GM12891 (cell line): Measurements from ENCODE around the gene LARGE2.

Experiments
- POLR2A ChIP-seq: IDR thresholded peaks from 2 replicates; pipeline ENCODE4 v1.6.1; 2011; ENCODE audit warnings: low read depth, low read length, control low read depth
- POLR2AphosphoS5 ChIP-seq: IDR thresholded peaks from 2 replicates; pipeline ENCODE4 v1.6.1; 2011; ENCODE audit warnings: low read depth, low read length, control low read depth
- POU2F2 ChIP-seq: IDR thresholded peaks from 2 replicates; pipeline ENCODE4 v1.6.1; 2011; ENCODE audit warnings: low read depth, mild to moderate bottlenecking, control low read depth, low read length, moderate library complexity
- SPI1 ChIP-seq: IDR thresholded peaks from 2 replicates; pipeline ENCODE4 v1.6.1; 2011; ENCODE audit warnings: low read depth, low read length, control low read depth
- TAF1 ChIP-seq: IDR thresholded peaks from 2 replicates; pipeline ENCODE4 v1.6.1; 2011; ENCODE audit warnings: low read depth, low read length, control low read depth

DNA sequence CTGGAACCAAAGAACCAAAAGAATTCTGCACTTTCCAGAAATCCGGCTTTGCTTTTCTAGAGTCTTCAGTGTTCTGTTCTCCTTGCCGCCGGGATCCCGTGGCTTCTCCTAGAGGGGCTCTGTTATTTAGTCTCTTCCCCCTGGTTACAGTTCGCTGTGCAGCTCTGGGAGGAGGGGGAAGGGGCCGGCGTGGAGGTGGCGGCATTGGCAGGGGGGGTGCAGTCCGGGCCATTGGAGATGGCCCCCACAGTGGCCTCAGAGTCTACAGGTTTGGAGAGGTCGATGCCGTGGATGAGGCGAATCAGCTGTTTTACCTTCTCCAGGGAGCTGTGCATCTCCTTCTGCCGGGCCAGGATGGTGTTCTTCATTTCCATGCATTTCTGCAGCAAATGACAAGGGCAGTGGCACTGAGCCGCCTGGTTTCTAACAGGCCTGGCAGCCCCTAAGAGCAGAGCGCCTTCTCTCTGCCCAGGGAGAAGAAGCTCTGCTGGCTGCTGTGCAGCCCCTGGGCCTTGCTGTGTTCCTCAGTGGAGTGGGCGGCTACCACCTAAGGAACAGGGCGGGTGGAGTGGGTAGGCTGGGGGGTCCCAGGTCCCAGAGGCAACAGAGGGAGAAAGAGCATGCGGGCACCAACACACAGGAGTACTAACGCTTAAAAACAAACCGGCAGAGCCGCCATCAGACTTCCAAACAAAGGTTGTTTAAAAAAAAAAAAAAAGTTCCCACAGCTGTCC lies 11.6 kb downstream of the LARGE2 start:
- no peak for TF ChIP-seq POLR2A
- no peak for TF ChIP-seq TAF1
- TF ChIP-seq POLR2AphosphoS5: no peak
- no peak for TF ChIP-seq POU2F2
- no peak for TF ChIP-seq SPI1
